NCI-H1048 (cell line): Measurements from ENCODE around the gene ADAMTSL3.

Experiments
- DNase-seq: peaks from one replicate; lab custom pipeline; 2025; lab: John Stamatoyannopoulos, UW

ADAMTSL3 gene

DNA sequence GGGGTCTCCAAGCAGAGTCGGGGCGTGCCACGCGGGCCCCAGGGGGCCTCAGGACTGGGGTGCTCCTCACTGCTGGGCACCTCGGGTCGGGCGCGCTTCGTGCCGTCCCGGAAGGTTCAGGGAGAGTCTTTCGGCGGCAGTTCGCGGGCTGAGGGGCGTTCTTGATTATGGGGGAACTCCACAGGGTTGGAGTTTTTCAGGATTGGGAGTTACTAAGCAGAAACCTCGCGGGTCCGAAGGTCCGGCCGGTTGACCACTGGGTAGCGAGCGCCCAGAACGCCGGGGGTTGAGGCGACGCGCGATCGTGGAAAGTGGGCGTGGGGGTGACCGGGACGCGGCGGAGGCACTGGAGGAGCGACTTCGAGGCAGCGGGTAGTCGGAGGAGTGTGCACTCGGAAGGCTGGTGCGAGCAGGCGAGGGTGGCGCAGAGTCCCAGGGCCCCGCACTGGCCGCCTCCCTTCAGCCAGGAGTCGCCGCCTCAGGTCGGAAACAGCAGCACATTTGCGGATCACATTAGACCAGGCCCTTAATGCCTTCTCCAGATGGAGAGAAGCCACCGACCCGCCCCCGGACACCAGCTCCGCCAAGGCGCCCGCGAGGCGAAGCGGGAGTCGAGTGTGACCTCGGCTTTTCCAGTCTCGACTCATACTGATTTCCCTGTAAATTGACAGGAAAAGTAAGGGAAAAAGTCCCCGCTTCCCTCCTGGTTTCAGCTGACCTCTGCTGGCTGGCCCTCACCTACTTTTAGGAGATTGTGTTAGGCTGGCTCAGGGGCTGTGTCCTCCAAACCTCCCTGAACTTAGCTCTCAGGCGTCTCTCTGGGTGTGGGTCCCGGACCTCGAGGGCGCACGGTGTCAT, 685 bp downstream of the ADAMTSL3 start:
- no peak for DNase-seq

DNA sequence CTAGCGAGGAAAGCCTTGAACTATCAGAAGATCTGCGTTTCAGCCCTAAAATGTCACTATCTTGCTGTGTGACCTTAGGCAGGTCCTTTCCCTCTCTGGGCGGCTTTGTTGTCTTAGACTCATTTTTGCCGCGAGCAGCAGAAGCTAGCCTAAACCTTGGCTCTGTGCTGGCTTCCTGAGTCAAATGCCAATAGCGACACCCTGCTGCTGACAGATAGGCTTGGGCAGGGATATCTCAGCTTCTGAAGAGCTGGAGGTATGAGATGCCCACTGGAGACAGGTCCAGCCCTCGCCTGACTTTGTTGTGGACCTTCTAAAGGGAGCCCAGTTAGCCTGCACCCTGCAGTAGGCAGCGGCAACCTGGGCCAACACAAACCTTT, 1.3 kb downstream of the ADAMTSL3 start:
- no peak for DNase-seq

DNA sequence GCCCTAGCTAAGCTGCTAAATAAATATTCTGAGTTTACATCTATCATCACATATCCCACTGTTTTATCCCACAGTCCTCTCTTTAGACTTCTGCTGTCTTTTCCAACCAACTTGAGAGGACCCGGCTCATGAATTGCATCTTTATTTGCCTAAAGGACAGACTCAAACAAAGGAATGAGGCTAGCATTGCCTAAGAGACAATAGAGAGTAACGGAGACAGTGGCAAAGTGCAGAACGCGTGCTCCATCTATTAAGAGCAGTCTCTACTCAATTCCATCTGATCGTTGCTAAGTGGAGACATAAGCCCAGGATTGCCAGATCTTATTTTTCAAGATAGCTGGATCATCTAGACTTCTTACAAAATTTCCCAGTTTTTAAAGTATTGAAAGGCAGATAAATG, 2.3 kb downstream of the ADAMTSL3 start:
- no peak for DNase-seq

DNA sequence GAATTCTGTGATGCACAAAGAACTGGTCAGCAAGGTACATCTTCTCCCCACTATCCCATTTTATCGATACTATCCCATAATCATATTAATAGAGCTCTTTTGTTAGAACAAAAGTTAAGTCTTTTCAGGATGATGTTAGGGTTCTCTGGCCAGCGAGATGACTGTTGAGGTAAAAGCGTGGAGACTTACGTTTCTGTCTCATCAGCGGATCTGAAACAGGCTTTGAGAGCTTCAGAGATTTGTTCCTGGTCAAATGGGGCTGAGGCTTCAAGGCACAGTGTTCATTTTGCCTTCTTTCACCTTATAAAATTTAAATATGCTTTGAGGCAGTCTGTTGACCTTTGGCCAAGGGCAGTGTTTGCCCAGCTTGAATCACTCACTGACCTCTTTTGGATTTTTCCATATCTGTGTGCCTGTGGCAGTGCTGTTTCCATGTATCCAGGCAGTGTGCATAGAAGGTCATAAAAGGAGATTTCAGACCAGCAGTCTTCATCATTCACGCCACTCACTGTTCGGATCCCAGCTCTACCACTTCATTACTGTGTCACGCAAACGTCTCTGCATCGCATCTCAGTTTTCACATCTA, 3.1 kb downstream of the ADAMTSL3 start:
- no peak for DNase-seq

DNA sequence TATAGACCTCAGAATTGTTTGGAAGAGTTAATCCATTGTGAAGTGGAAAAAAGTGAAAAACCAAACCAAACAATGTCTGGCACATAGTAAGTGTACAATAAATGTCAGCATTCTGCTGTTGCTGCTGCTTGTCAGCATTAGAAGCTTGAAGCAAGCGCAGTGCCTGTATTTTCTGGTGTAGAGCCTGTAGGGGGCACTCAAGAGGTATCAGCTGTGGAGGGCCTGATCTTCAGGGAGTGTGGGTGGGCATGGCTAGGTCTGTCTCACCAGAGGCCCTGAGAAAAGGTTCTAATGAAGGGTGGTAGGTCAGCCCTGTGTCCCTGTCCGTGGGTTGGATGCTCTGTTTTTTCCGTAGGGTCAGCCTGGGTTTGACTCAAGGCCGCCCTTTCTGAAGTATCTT, 3.6 kb downstream of the ADAMTSL3 start:
- no peak for DNase-seq

DNA sequence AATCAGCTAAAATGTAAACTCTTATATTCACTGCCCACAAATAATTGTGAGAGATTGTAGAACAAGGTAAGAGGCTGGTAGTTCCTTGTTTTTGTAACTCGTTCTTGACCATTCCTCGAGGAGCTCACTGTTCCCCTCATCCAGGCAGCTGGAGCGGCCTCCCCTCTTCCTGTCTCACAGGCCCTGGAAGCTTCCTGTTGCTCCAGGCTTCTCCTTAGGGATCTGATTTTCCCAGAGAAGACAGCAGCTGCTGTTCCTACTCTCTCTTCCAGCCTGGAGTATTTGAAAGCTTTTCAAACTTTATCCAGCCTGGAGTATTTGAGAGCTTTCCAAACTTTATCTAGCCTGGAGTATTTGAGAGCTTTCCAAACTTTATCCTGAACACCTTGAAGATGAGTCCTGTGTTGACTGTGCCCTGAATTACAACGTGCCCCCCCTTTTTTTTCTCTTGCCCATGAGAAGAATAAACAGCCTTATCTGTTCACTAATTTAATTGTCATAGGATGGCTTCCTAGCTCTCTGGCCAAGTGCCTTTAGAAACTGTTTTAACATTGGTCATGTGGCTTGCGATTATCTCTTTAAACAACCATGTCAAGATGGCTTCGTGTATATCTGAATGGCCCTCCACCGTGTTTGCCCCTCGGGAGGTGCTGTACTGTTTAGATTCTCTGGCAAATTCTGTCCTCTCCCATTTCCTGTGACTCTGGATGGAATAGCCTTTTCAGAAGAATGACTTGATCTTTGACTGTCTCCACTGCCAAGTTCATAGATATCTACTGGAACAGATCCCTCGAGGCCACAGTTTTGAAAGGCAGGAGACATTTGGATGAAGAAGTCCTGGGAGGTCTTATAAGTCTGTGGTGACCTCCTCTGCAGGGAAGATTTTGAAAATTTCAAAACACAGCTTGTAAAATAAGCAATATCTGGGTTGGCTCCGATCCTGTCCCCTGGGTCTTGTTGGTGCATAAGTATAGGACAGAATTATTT, 4.8 kb downstream of the ADAMTSL3 start:
- DNase-seq: no peak

DNA sequence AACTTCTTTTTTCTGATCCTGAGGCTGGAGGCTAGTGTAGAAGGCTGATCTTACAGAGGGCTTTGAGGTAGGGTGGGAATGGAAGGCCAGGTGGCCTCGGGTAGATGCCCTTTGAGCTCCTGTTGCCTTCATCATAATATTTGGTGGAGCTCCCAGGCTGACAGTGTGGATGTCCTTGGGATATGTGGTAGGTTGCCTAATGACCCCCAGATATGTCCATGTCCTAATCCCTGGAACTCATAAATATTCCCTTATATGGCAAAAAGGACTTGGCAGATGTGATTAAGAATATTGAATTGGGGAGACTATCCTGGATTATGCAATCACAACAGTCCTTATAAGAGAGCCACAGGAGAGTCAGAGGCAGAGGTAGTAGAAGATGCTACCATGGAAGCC, 5.5 kb downstream of the ADAMTSL3 start:
- no peak for DNase-seq

DNA sequence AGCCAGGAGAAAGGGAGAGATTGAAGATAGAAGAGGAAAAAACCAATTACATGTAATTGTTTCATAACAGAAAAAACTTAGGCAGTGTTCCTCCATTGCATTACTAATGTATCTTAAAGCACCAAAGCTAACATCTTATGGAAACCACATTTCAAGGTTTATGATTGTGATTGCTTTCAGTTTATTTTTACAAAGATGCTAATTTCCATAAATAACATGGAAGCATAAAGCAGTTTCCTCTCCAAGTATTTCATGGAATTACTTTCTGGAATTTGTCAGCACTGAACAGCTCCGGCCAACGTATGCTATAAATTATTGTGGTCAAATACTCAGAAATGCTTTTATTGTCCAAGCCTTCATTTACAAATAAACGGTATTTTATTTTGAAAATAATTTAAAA, 11.6 kb downstream of the ADAMTSL3 start:
- no peak for DNase-seq

DNA sequence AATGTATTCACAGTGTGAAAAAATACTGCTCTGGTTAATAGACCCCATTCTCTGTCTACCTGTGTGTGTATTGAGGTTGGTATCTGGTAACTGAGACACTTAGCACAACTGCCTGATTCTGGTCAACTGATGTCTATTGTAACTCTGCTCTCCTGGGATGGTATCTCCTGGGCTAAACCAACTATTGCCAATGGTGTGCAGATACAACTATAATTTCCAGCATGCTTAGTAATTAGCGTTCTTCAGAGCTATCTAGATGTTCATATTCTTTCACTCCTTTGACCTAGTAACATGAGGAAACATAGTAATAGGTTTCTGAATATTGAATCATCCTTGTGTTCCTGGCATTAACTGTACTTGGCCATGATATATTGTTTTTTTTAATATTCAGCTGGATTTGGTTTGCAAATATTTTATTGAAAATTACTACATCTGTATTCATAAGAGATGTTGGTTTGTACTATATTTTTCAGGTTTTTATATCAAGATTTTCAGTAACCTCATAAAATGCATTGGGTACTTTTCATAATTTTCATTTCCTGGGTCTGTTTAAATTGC, 16.8 kb downstream of the ADAMTSL3 start:
- no peak for DNase-seq

DNA sequence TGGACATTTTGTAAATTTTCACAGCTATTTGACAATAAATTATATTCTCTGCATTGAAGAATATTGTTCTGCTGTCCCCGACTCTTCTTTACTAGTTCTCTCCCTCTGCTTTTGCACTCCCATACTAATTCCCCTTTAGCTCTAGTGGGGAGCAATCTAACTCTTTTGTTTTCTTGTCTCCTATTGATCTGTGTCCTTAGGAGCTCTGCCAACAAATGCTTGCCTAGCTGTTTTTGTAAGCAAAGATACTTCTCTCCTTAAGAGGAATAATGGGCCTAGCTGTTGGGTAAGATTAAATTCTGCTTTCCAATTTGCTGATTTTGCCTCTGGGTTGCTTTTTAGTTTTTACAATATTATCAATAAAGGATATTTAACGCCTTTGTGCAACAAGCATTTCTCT, 17.7 kb downstream of the ADAMTSL3 start:
- no peak for DNase-seq

DNA sequence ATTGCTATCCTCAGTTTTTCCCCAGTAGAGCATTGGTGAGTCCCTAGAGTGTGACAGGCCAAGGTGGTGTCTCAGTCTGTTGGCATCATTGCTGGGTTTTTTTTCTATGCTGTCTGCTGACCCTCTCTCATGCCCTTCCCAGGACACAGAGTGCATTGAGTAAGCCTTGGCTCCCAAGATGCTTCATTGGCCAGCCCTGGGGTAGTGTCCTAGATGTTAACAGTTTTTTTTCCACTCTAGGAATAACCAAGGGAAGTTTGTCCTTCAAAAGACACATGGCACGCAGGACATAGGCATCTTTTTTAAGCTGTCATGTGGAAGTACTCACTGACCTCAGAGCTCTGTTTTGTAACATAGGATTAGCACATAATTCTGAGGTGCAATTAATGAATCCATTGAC, 19.5 kb downstream of the ADAMTSL3 start:
- no peak for DNase-seq

DNA sequence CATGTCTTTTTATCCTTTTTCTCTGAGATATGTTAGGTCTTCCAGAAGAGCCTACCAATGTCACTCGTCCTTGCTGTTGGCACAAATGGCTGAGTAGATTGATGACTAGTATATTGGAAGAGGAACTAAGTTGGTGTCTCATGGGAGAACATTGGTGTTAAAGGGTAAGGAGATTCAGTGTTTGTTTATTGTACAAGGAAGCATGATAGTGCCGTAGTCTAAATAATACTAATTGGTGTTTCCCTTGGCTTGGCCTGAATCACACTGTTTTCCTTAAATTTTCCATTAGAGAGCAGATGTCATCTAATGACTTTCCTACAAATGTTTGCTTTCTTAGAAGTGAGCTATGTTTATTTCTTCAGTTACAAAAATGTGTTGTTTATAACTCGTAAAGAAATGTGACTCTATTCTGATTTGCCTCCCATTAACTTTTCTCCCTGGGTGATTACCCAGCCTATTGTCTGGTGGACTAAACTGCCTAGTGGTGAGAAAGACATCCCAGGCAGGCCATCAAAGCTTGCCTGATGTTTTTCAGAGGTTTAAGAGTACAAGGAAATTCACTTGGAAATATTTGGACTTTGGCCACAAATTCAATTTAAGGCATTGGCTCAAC, 28.7 kb downstream of the ADAMTSL3 start:
- DNase-seq: no peak

DNA sequence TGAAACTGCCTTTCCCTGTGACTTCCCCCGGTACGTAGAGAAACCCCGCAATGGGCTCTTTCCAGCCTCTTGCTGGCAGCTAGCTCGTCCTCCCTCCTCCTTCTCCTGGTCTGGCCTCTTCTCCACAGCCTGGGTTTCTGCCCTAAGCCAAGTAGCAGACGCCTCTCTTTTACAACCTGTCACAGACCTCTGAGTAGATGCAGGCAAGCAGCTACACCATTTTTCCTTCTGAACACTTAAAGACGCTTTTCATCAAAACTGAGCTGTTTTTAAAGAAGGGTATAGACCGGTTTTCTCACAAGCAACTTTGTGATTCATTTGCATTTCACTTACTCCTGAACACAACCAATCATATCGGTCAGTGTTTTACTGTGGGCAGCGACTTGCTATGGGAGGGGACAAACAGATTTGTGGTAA, 32.0 kb downstream of the ADAMTSL3 start:
- no peak for DNase-seq

DNA sequence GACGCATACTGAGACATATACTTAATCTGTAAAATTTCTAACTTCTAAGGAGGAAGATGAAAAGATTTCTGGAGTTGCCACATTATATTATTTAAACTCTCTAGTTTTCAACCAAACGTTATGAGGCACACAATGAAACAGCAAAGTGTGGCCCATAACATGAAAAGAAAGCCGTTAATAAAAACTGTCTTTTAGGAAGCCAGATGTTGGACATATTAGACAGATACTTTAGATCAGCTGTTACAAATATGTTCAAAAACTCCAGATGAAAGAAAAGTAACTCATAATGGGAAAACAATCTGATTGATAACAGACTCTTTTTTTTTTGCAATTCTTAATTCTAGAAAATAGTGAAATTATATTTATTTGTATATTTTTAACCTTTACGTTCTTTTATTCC, 34.3 kb downstream of the ADAMTSL3 start:
- DNase-seq: no peak

DNA sequence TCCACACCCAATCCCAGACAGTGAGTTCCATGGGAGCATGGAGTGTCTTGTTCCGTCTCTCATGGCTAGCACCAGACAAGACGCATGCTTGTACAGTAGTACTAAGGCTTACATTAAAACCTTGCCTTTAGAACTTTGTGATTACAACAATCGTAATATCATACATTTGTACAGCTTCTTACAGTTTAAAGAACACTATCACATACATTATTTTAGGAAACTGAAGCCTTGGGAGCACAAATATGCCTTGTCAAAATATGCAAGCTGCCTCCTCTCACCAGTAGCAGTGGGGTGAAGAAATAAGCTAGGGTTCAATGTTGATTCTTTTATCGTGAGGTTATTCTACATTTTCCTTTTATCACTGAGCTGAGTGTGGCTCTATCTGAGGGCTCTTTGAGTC, 36.8 kb downstream of the ADAMTSL3 start:
- no peak for DNase-seq

DNA sequence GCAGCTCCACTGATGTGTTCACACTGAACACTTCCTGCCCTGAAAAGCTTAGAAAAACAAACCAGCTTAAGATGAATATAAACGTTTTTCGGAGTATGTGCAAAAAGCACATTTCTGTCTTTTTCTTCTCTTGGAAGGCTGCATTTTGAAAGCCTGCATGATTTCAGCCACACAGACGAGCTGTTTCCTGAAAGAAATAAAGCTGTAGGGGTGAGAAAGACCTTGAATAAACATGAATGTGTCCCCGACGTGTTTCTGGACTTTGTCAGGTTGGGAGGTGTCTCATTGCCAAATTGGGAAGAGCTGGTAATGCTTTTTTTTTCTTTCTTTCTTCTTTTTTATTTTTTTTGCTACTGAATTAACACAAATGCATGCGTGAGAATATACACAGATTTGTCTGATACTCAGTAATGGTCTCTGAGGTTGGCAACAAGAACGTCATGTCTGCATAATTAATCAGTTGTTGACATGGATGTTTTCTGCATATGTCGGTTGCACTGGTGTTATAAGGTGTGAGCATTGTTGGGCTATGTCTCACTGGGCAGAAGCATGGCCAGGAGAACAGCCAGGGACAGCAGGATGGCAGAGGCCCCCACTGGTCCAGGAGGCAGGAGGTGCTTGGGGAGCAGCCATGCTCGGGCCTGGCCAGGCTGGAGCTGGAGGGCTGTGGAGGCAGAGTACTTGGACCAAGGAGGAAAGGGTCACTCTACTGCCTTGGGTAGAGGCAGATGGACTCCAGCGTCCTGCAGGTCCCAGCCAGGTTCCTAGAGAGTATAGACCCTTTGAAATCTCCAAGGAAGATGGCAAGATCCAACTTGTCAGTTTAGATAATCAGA, 39.0 kb downstream of the ADAMTSL3 start:
- no peak for DNase-seq

DNA sequence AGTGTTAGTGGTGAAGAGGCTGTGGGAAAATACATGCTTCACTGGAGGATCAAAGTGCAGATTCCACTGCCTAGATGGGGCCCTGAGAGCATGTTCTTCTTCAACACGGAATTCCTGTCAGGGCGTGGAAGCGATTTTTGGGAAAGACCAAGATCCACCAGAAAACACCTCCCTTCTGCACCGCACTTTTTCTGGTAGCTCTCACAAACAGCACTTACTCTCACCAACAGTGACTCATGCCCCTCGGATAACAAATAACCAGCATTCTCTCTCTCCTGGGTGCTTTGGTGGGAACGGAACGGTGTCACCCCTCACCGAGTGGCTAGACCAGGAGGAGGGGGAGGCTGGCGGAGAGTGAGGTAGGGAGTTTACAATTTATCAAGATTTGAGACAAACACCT, 40.1 kb downstream of the ADAMTSL3 start:
- DNase-seq: no peak

DNA sequence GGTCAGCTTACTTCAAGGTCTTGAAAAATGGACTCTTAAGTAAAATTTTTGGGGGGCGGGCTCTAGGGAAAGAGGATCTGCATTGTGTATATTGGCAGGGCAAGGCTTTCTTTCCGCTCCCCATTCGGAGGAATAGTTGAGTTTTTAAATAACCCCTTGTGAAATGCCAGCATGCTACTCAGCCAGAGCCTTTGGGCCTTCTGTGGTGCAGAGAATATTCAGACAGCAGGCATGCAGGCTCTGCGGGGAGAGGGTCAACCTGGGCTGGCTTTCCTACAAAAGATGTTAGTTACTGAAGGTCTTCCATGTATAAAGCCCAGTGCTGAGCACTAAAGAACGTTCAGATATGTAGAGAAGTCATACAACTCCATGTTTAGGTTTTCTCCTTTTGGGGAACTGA, 40.6 kb downstream of the ADAMTSL3 start:
- no peak for DNase-seq

DNA sequence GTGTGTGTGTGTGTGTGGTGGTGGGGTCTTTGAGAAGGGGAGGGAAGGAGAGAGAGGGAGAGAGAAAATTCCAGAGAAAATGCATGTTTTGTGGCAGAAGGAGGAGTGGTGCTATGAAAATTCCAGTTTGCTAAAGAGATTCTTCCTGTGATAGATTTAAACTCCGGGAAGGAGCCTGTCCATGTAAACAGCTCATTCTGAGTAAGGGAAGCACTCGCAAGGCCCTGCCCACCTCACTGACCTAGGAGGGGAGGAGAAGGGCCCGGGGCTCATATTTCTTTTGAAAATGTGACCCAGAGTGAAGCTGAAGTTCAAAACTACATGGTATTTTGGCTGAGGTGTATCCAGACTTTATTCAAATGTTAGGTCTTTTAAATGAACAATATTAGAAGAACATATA, 41.3 kb downstream of the ADAMTSL3 start:
- no peak for DNase-seq

DNA sequence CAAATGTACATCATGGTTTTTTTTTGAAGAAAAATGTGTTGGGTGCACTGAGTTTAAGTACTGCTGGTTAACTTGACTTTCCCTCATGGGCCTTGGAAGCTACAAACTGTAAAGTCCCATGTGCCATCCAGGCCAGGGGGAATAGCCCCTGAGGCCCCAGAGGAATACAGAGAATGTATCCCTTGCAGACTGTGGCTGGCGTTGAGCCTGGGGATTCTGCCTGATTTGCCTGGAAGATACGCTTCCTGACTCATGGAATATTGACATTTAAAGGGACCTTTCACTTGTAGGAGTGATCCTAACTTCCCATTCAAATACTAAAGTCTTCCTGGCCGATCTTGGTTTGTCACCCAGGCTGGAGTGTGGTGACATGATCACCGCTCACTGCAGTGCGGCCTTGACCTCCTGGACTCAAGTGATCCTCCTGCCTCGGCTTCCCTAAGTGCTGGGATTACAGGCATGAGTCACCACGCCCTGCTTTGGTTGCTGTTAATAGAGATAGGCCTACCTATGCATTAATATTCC, 42.0 kb downstream of the ADAMTSL3 start:
- DNase-seq: no peak

DNA sequence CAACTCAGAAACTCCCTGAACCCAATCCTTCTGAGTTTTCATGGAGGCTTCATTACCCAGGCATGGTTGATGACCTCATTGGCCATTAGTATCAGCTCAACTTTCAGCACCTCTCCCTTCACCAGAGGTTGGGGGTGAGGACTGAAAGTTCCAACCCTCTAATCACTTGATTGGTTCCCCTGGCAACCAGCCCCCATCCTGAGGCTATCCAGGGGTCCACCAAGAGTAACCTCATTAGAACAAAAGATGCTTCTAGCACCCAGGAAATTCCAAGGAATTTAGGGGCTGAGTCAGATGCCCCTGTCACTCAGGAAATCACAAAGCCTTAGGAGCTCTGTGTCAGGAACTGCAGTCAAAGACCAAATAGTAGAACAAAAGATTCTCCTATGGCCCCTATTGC, 43.8 kb downstream of the ADAMTSL3 start:
- DNase-seq: no peak
